Activated T-helper 2 cell treated with anti-CD3 and anti-CD28 coated beads, Interferon-gamma antibody, Interleukin-2, Interleukin-4, amounts not matched to agents 10 μg/mL and 5 μg/mL and 100 μg/mL, durations not matched to agents 14 hours and 24 hours and 36 hours (primary cell): ENCODE measurements around the gene SPHKAP. TPM values are rescaled to one million over a fixed set of nuclear protein-coding genes. Genes with fewer than 3 reads are reported as not detected.
"Not testable (repeated sequence)": the region's sequence is repeated elsewhere in the genome, so short reads cannot be mapped to it uniquely, and the experiment has no call there.

Experiments used
- DNase-seq: peaks from one replicate; pipeline ENCODE4 v3.0.0; 2021; ENCODE audit warnings: low spot score
- H3K27ac Mint-ChIP-seq: one replicate; pipeline ENCODE4 v1.8.0; 2021; ENCODE audit warnings: mixed read lengths
- H3K27me3 Mint-ChIP-seq: one replicate; pipeline ENCODE4 v1.8.0; 2021; ENCODE audit warnings: low read depth, mixed read lengths
- H3K36me3 Mint-ChIP-seq: one replicate; pipeline ENCODE4 v1.8.0; 2021; ENCODE audit warnings: low read depth, mixed read lengths
- H3K4me1 Mint-ChIP-seq: one replicate; pipeline ENCODE4 v1.8.0; 2021; ENCODE audit warnings: low read depth, mixed read lengths
- H3K4me3 Mint-ChIP-seq: one replicate; pipeline ENCODE4 v1.8.0; 2021; ENCODE audit warnings: low read depth, mild to moderate bottlenecking, moderate library complexity, mixed read lengths
- H3K9me3 Mint-ChIP-seq: one replicate; pipeline ENCODE4 v1.8.0; 2021; ENCODE audit warnings: mixed read lengths
- intact Hi-C: fragments of 100-400 bp; cut with micrococcal nuclease; formaldehyde crosslinking; loops from one replicate; pipeline ENCODE4 v1.15.1; 2023
- total RNA-seq: library from RNA; stranded (reverse); gene quantifications from 2 replicates; pipeline ENCODE4 v1.2.3, GENCODE V29; 2022

Gene SPHKAP
- total RNA-seq, 1 donor from 2014 or later, result not detected

- no peak for DNase-seq
- Mint-ChIP-seq H3K4me1 (no peaks in the 10 kb centered on the region), H3K27me3 (no peaks in the 10 kb centered on the region), H3K9me3 (peaks cover 14% of the 10 kb centered on the region), H3K27ac (no peak overlapping the region), H3K36me3 (no peaks in the 10 kb centered on the region), H3K4me3 (no peak overlapping the region)
- intact Hi-C loops, result no loop called here
These were observed 98.4 kb downstream of the SPHKAP start for GRCh38 chr2:228083131-228083530.

GRCh38 chr2:228082571-228082970 is 98.9 kb downstream of the SPHKAP start:
- no peaks in the 10 kb centered on the region for H3K4me1 Mint-ChIP-seq
- no peak overlapping the region for H3K27ac Mint-ChIP-seq
- no peaks in the 10 kb centered on the region for H3K36me3 Mint-ChIP-seq
- intact Hi-C loops, result no loop called here
- no peak for DNase-seq
- H3K9me3 Mint-ChIP-seq, result peaks cover 12% of the 10 kb centered on the region
- no peaks in the 10 kb centered on the region for H3K27me3 Mint-ChIP-seq
- H3K4me3 Mint-ChIP-seq, result no peak overlapping the region

GRCh38 chr2:228079194-228079593 is 102.3 kb downstream of the SPHKAP start:
- intact Hi-C loops, result no loop called here
- DNase-seq, result no peak

GRCh38 chr2:228076695-228077094 is 104.8 kb downstream of the SPHKAP start:
- H3K36me3 Mint-ChIP-seq, H3K4me3 Mint-ChIP-seq, H3K4me1 Mint-ChIP-seq, H3K9me3 Mint-ChIP-seq, H3K27ac Mint-ChIP-seq, DNase-seq, H3K27me3 Mint-ChIP-seq, intact Hi-C loops: not testable (repeated sequence)

More at GRCh38 chr2:228079194-228079593, 102.3 kb downstream of the SPHKAP start:
- Mint-ChIP-seq H3K27me3 (no peaks in the 10 kb centered on the region), H3K9me3 (peaks cover 7% of the 10 kb centered on the region), H3K27ac (no peak overlapping the region), H3K4me1 (no peaks in the 10 kb centered on the region), H3K36me3 (no peaks in the 10 kb centered on the region), H3K4me3 (no peak overlapping the region)

GRCh38 chr2:228072669-228073068 is 108.8 kb downstream of the SPHKAP start:
- DNase-seq, result no peak
- Mint-ChIP-seq H3K9me3 (no peaks in the 10 kb centered on the region), H3K4me1 (no peaks in the 10 kb centered on the region), H3K36me3 (no peaks in the 10 kb centered on the region), H3K27ac (no peak overlapping the region), H3K4me3 (no peak overlapping the region), H3K27me3 (no peaks in the 10 kb centered on the region)
- intact Hi-C loops, result no loop called here

- H3K36me3 Mint-ChIP-seq, result no peaks in the 10 kb centered on the region
- no peak overlapping the region for H3K4me3 Mint-ChIP-seq
These were observed 114.2 kb downstream of the SPHKAP start for GRCh38 chr2:228067309-228067708.

GRCh38 chr2:228066126-228066798 is 115.2 kb downstream of the SPHKAP start:
- Mint-ChIP-seq H3K9me3 (no peaks in the 10 kb centered on the region), H3K27ac (no peak overlapping the region), H3K4me3 (no peak overlapping the region), H3K27me3 (no peaks in the 10 kb centered on the region), H3K4me1 (no peaks in the 10 kb centered on the region), H3K36me3 (no peaks in the 10 kb centered on the region)
- intact Hi-C loops, result no loop called here
- DNase-seq, result no peak

More at GRCh38 chr2:228067309-228067708, 114.2 kb downstream of the SPHKAP start:
- Mint-ChIP-seq H3K27ac (no peak overlapping the region), H3K27me3 (no peaks in the 10 kb centered on the region), H3K4me1 (no peaks in the 10 kb centered on the region), H3K9me3 (no peaks in the 10 kb centered on the region)
- intact Hi-C loops, result no loop called here
- DNase-seq, result no peak

- Mint-ChIP-seq H3K4me1 (no peaks in the 10 kb centered on the region), H3K27ac (no peak overlapping the region)
- intact Hi-C loops, result no loop called here
These were observed 115.8 kb downstream of the SPHKAP start for GRCh38 chr2:228065686-228066085.

GRCh38 chr2:228064796-228065315 is 116.6 kb downstream of the SPHKAP start:
- H3K9me3 Mint-ChIP-seq, result no peaks in the 10 kb centered on the region
- H3K4me1 Mint-ChIP-seq, result no peaks in the 10 kb centered on the region
- DNase-seq, result no peak
- H3K36me3 Mint-ChIP-seq, result no peaks in the 10 kb centered on the region
- H3K4me3 Mint-ChIP-seq, result no peak overlapping the region
- intact Hi-C loops, result no loop called here
- no peak overlapping the region for H3K27ac Mint-ChIP-seq
- no peaks in the 10 kb centered on the region for H3K27me3 Mint-ChIP-seq

More at GRCh38 chr2:228065686-228066085, 115.8 kb downstream of the SPHKAP start:
- Mint-ChIP-seq H3K4me3 (no peak overlapping the region), H3K36me3 (no peaks in the 10 kb centered on the region), H3K27me3 (no peaks in the 10 kb centered on the region), H3K9me3 (no peaks in the 10 kb centered on the region)
- DNase-seq, result no peak

- H3K36me3 Mint-ChIP-seq, result no peaks in the 10 kb centered on the region
- H3K4me1 Mint-ChIP-seq, result no peaks in the 10 kb centered on the region
- no peaks in the 10 kb centered on the region for H3K9me3 Mint-ChIP-seq
- no peak for DNase-seq
- no peak overlapping the region for H3K4me3 Mint-ChIP-seq
- no peaks in the 10 kb centered on the region for H3K27me3 Mint-ChIP-seq
- intact Hi-C loops, result no loop called here
- H3K27ac Mint-ChIP-seq, result no peak overlapping the region
These were observed 117.5 kb downstream of the SPHKAP start for GRCh38 chr2:228064024-228064423.

GRCh38 chr2:228063558-228063957 is 117.9 kb downstream of the SPHKAP start:
- H3K4me3 Mint-ChIP-seq, result no peak overlapping the region
- H3K36me3 Mint-ChIP-seq, result no peaks in the 10 kb centered on the region
- no peak for DNase-seq
- intact Hi-C loops, result no loop called here
- H3K4me1 Mint-ChIP-seq, result no peaks in the 10 kb centered on the region
- H3K9me3 Mint-ChIP-seq, result no peaks in the 10 kb centered on the region
- no peak overlapping the region for H3K27ac Mint-ChIP-seq
- no peaks in the 10 kb centered on the region for H3K27me3 Mint-ChIP-seq

- no peaks in the 10 kb centered on the region for H3K4me1 Mint-ChIP-seq
- H3K4me3 Mint-ChIP-seq, result no peak overlapping the region
These were observed 121.8 kb downstream of the SPHKAP start for GRCh38 chr2:228059735-228060134.

GRCh38 chr2:228056293-228057097 is 125.0 kb downstream of the SPHKAP start:
- Mint-ChIP-seq H3K27ac (no peak overlapping the region), H3K4me3 (no peak overlapping the region), H3K36me3 (no peaks in the 10 kb centered on the region), H3K4me1 (no peaks in the 10 kb centered on the region), H3K9me3 (no peaks in the 10 kb centered on the region), H3K27me3 (no peaks in the 10 kb centered on the region)
- intact Hi-C loops, result no loop called here
- no peak for DNase-seq

More at GRCh38 chr2:228059735-228060134, 121.8 kb downstream of the SPHKAP start:
- Mint-ChIP-seq H3K36me3 (no peaks in the 10 kb centered on the region), H3K27ac (no peak overlapping the region), H3K27me3 (no peaks in the 10 kb centered on the region), H3K9me3 (no peaks in the 10 kb centered on the region)
- intact Hi-C loops, result no loop called here
- DNase-seq, result no peak
